D341Med (cell line): Measurements from ENCODE around the gene ADCY1.

Experiments
- DNase-seq: peaks from one replicate; pipeline ENCODE4 v3.0.0; 2012; ENCODE audit warnings: low spot score

ADCY1 gene

GRCh38 chr7:45578022-45578421 is 3.9 kb downstream of the ADCY1 start:
- no peak for DNase-seq

GRCh38 chr7:45578467-45578866 is 4.3 kb downstream of the ADCY1 start:
- no peak for DNase-seq

DNA sequence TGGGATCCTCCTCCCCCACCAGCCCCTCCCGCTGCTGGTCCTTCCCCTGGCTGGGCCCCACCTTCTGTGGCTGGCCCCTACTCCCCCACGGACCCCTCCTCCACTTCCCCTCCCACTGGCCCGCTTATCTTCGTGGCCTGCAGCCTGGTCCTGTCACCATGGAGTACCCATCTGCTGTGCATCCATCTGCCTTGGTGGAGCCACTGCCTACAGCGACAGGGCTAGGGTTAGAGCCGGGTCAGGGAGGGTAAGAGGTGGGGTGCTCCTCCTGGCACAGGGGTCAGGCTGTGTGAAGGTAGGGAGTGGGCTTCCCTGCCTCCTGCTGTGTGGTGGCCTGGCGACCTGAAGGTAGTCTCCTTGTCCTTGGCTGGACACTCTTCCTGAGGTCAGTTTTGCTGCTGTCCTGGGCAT is 5.2 kb downstream of the ADCY1 start:
- no peak for DNase-seq

- no peak for DNase-seq
Measured at GRCh38 chr7:45580053-45580872, 6.1 kb downstream of the ADCY1 start.

DNA sequence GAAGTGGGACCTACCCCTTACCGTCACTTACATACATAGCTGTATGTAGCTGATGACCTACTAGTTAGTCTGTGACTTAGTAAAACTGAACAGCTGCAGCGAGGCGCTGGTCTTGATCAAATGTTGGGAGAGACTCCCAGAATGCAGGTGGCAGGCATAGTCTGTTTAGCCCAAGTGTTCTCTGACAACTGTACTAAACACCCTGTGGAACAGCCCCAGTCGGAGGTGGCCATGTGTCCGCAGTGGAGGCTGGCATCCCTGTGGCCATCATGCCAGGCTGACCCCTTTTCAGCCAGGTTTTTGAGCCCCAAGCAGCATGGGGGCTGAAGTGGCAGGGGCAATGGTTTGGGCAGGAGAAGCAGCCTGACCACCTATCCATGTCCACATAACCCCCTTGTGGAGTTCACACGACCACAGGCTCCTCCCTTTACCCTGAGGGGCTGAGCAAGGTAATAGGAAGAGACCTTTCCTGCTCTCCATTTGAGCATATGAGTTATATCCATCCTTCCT is 7.2 kb downstream of the ADCY1 start:
- no peak for DNase-seq

DNA sequence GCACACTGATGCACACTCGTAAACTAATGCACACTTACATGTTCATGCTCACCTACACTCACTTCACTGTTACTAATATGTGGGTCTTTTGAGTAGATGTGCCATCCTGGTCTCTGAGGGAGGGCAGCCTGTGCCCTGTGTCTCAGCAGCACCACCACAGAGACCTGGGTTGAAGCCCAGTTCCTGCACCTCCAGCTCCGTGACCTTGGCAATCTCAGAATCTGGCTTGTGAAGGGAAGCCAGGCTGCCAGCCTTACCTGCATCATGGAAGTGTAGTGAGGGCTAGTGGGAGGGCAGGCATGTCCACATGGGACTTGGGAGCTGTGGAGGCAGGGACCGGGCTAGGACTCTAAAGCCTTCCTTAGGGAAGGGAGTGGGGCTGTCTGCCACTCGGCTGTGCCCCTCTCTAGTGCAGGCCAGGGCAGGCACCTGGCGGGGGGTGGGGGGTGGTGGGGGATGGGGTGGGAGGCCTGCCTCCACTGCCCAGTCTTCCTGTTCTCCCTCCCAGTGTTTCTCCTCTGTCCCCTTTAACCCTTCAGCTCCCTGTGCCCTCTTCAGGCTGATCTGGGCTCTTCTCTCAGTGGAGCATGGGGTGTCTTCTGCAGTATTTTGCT is 8.1 kb downstream of the ADCY1 start:
- DNase-seq = no peak

GRCh38 chr7:45582868-45583277 is 8.7 kb downstream of the ADCY1 start:
- DNase-seq = no peak

- no peak for DNase-seq
Measured at GRCh38 chr7:45583296-45583695, 9.1 kb downstream of the ADCY1 start.

- no peak for DNase-seq
Measured at GRCh38 chr7:45584261-45585210, 10.4 kb downstream of the ADCY1 start.

DNA sequence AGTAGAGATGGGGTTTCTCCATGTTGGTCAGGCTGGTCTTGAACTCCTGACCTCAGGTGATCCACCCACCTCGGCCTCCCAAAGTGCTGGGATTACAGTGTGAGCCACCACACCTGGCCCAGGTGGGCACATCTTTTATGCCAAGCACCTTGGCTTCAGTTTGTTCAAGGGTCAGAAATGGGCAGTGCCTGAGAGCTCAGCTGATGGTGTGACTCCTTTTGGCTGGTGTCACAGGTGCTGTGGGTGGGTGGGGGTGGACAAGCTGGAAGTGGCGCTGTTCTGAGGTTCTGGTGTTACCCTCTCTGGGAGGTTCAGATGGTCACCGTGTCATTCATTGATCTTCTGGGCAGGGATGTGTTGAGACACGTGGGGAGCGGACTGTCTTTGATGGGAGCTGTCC is 11.5 kb downstream of the ADCY1 start:
- DNase-seq = no peak

- DNase-seq = no peak
Measured at GRCh38 chr7:45586542-45587520, 12.7 kb downstream of the ADCY1 start.

DNA sequence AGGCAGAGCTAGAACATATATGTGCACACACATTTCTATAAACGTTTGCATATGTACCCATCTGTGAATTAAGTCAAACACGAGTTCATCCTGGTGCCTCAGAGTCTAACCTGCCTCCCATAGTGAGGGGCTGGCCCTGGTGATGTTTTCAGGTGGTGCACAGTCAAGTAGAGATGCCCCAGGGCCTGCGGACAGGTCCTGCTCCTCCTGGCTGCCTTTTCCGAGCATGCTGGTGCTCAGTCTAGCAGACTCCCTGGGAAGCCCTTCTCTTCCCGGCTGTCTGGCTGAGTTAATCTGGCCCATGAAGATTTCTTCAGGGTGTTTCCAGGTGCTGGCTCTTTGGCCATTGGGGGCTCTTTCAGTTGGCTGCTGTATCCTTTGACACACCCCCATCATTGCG is 14.3 kb downstream of the ADCY1 start:
- no peak for DNase-seq

GRCh38 chr7:45589061-45589460 is 14.9 kb downstream of the ADCY1 start:
- no peak for DNase-seq

- DNase-seq = no peak
Measured at GRCh38 chr7:45589915-45590678, 15.9 kb downstream of the ADCY1 start.

DNA sequence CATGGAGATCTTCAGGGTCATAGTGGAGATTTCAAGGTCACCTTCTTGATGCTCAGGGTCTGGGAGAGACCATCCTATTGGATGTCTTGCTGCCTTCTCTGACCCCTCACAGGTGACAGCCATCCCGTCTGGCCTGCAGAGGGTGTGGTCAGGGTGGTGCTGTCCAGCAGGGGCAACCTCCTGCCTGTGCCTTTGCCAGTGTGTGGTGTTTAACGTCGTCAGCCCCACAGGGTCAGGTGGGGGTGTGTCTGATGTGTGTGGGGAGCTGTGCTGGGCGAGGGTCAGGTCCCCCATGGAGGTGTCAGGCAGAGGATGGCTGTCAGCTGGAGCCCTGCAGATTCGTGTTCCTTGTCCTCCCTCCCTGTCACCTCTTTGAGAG is 16.5 kb downstream of the ADCY1 start:
- no peak for DNase-seq

DNA sequence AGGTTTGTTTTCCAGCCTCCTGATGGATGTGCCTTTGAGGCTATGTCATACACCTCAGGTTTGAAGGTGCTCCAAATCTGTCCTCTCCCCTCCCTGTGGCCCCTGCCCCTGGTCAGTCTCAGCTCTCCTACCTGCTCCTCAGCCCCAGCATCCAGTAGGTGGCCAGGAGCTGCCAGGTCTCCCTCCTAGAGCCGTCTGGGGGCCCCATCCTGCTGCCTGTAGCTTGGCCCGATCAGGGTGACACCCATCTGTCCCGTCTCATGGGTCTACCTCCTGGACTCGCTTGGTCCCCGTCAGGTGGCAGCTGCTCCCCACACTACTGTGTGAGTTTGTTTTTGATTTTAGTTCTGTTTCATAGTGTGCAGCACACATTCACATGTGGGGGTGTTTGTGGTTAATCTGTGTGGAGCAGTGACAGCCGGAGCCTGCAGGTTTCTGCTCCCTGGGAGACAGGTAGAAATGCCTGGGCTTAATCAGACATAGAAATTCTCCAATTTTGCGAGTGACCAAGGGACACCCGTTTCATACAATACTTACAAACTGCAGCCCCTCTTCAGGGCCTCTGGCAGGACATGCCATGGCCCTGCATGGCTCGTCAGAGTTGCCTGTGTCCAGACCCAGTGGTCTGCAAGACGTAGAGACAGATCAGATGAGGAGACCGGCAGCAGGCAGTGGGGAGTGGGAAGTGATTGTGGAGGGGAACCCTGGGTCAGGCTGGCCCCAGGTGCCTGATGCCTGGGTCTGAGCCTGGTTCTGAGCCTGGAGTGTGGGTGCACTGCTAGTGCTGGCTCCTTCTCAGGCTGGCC is 17.1 kb downstream of the ADCY1 start:
- no peak for DNase-seq

- no peak for DNase-seq
Measured at GRCh38 chr7:45592230-45592991, 18.2 kb downstream of the ADCY1 start.

- DNase-seq = no peak
Measured at GRCh38 chr7:45593121-45593541, 19.0 kb downstream of the ADCY1 start.

- no peak for DNase-seq
Measured at GRCh38 chr7:45593877-45594276, 19.7 kb downstream of the ADCY1 start.
